ENCODE results near the gene THSD7A.
A peak's percentile ranks its signal among the peaks of the same experiment; 100 is the strongest.

The THSD7A gene

GRCh38 chr7:11505471-11505985 is 326.5 kb downstream of the THSD7A start:
- Histone ChIP-seq H3K36me3 (ENCODE audit: insufficient read depth, low read length) (no peaks in the 10 kb centered on the region), H3K9me3 (ENCODE audit: low read depth, low read length) (0 out of 2 replicates have a peak, but pooled peaks cover 4% of the 10 kb centered on the region), H3K4me3 (no peak overlapping the region), H3K27ac (no peak overlapping the region), H3K9ac (ENCODE audit: insufficient read length) (no peak overlapping the region)
- TF ChIP-seq POLR2AphosphoS5 (IDR thresholded peaks at IDR 0.05; ENCODE audit: borderline replicate concordance, low read depth, low read length) (no peak), EZH2 (IDR thresholded peaks at IDR 0.05) (no peak), FOXP2 (optimal IDR thresholded peaks at IDR 0.05; ENCODE audit: control extremely low read depth, extremely low read length, insufficient read depth) (no peak)
- DNase-seq (ENCODE audit: low read depth, low spot score) = no peak

- TF ChIP-seq POLR2AphosphoS5 (IDR thresholded peaks at IDR 0.05; ENCODE audit: borderline replicate concordance, low read depth, low read length) (no peak), EZH2 (IDR thresholded peaks at IDR 0.05) (no peak)
- no peak for DNase-seq (ENCODE audit: low read depth, low spot score)
- Histone ChIP-seq H3K4me3 (no peak overlapping the region), H3K9me3 (ENCODE audit: low read depth, low read length) (no peaks in the 10 kb centered on the region), H3K27ac (no peak overlapping the region), H3K9ac (ENCODE audit: insufficient read length) (no peak overlapping the region), H3K36me3 (ENCODE audit: insufficient read depth, low read length) (no peaks in the 10 kb centered on the region)
Observed at GRCh38 chr7:11492307-11492706, 339.7 kb downstream of the THSD7A start.

DNA sequence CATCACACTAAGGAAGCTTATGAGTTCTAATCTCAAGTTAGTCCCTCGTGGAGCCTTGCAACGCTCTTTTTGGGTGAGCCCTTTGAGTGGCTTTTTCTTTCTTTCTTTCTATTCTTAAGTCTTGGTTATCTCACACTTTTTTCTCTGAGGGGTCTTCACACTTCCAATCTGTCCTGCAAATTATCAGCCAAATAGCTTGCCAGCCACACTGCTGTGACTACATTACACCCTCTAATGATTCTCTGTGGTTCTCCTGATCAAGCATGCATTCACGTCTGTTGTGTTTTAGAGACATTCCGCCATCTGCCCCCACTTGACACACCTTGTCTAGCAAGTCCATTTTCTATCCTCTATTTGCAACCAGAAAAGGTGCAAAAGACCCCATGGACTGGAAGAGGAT is 340.2 kb downstream of the THSD7A start:
- TF ChIP-seq EZH2 (IDR thresholded peaks at IDR 0.05) (no peak), FOXP2 (optimal IDR thresholded peaks at IDR 0.05; ENCODE audit: control extremely low read depth, extremely low read length, insufficient read depth) (no peak), POLR2AphosphoS5 (IDR thresholded peaks at IDR 0.05; ENCODE audit: borderline replicate concordance, low read depth, low read length) (no peak)
- H3K27ac ChIP-seq = no peak overlapping the region
- DNase-seq (ENCODE audit: low read depth, low spot score) = no peak

DNA sequence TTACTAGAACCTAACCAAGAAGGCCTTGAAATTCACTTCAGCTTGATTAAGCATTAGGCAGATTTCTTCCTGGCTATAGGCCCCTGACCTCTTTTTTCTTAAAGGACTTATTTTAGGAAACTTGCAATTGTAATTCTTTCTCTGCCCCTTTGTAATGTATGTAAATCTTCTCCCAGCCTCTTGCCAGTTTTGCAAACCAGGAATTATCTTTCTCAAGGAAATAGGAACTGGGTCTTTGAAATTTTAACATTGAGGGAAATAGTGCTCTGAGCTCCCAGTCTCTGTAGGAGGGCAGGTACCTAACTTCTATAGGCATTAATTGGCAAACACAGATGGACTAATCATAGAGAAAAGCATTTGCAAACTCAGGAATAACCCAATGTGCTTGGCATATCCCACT is 342.7 kb downstream of the THSD7A start:
- no peak for DNase-seq (ENCODE audit: low read depth, low spot score)
- Histone ChIP-seq H3K9ac (ENCODE audit: insufficient read length) (no peak overlapping the region), H3K9me3 (ENCODE audit: low read depth, low read length) (no peaks in the 10 kb centered on the region), H3K36me3 (ENCODE audit: insufficient read depth, low read length) (no peaks in the 10 kb centered on the region), H3K27ac (no peak overlapping the region), H3K4me3 (no peak overlapping the region)
- no peak for TF ChIP-seq POLR2AphosphoS5 (IDR thresholded peaks at IDR 0.05; ENCODE audit: borderline replicate concordance, low read depth, low read length)
- no peak for TF ChIP-seq EZH2 (IDR thresholded peaks at IDR 0.05)
- TF ChIP-seq FOXP2 (optimal IDR thresholded peaks at IDR 0.05; ENCODE audit: control extremely low read depth, extremely low read length, insufficient read depth) = no peak

More for the DNA sequence above, 340.2 kb downstream of the THSD7A start:
- no peaks in the 10 kb centered on the region for H3K36me3 ChIP-seq (ENCODE audit: insufficient read depth, low read length)
- no peaks in the 10 kb centered on the region for H3K9me3 ChIP-seq (ENCODE audit: low read depth, low read length)
- no peak overlapping the region for H3K9ac ChIP-seq (ENCODE audit: insufficient read length)
- H3K4me3 ChIP-seq = no peak overlapping the region

- no peaks in the 10 kb centered on the region for H3K36me3 ChIP-seq (ENCODE audit: insufficient read depth, low read length)
- no peak overlapping the region for H3K4me3 ChIP-seq
- no peaks in the 10 kb centered on the region for H3K9me3 ChIP-seq (ENCODE audit: low read depth, low read length)
- DNase-seq (ENCODE audit: low read depth, low spot score) = no peak
- H3K9ac ChIP-seq (ENCODE audit: insufficient read length) = no peak overlapping the region
- H3K27ac ChIP-seq = no peak overlapping the region
- TF ChIP-seq FOXP2 (optimal IDR thresholded peaks at IDR 0.05; ENCODE audit: control extremely low read depth, extremely low read length, insufficient read depth) (no peak), POLR2AphosphoS5 (IDR thresholded peaks at IDR 0.05; ENCODE audit: borderline replicate concordance, low read depth, low read length) (no peak), EZH2 (IDR thresholded peaks at IDR 0.05) (no peak)
Observed at GRCh38 chr7:11486271-11486670, 345.7 kb downstream of the THSD7A start.

DNA sequence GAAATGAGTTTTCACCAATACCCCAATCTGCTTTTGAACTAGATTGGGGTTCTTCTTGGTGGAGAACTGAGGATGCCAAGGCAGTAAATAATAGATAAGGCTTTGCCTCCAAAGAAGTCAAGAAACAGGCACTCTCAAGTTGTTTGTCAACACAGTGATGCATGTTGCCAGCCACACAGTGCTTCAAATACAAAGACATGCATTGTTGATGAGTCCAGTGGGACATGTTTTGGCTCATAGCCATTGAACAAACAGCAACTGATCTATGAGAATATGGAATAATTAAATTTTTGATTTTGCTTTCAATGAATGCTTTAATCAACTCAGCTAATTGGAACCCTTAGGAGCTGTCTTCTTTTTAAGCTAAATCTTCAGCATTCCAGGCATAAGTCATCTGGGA is 346.4 kb downstream of the THSD7A start:
- TF ChIP-seq FOXP2 (optimal IDR thresholded peaks at IDR 0.05; ENCODE audit: control extremely low read depth, extremely low read length, insufficient read depth) = no peak
- TF ChIP-seq EZH2 (IDR thresholded peaks at IDR 0.05) = no peak
- no peak for TF ChIP-seq POLR2AphosphoS5 (IDR thresholded peaks at IDR 0.05; ENCODE audit: borderline replicate concordance, low read depth, low read length)

GRCh38 chr7:11480143-11480542 is 351.9 kb downstream of the THSD7A start:
- H3K27ac ChIP-seq = no peak overlapping the region
- no peaks in the 10 kb centered on the region for H3K9me3 ChIP-seq (ENCODE audit: low read depth, low read length)
- no peak for TF ChIP-seq EZH2 (IDR thresholded peaks at IDR 0.05)
- TF ChIP-seq POLR2AphosphoS5 (IDR thresholded peaks at IDR 0.05; ENCODE audit: borderline replicate concordance, low read depth, low read length) = peak; percentile 37; the same call in 1 of the 2 replicates

More for the DNA sequence above, 346.4 kb downstream of the THSD7A start:
- no peak overlapping the region for H3K4me3 ChIP-seq
- no peaks in the 10 kb centered on the region for H3K9me3 ChIP-seq (ENCODE audit: low read depth, low read length)
- H3K36me3 ChIP-seq (ENCODE audit: insufficient read depth, low read length) = no peaks in the 10 kb centered on the region
- H3K9ac ChIP-seq (ENCODE audit: insufficient read length) = no peak overlapping the region
- DNase-seq (ENCODE audit: low read depth, low spot score) = no peak
- no peak overlapping the region for H3K27ac ChIP-seq

GRCh38 chr7:11478882-11479281 is 353.1 kb downstream of the THSD7A start:
- no peak for TF ChIP-seq EZH2 (IDR thresholded peaks at IDR 0.05)
- no peak for TF ChIP-seq FOXP2 (optimal IDR thresholded peaks at IDR 0.05; ENCODE audit: control extremely low read depth, extremely low read length, insufficient read depth)
- TF ChIP-seq POLR2AphosphoS5 (IDR thresholded peaks at IDR 0.05; ENCODE audit: borderline replicate concordance, low read depth, low read length) = no peak
- DNase-seq (ENCODE audit: low read depth, low spot score) = no peak
- no peak overlapping the region for H3K4me3 ChIP-seq

More at GRCh38 chr7:11480143-11480542, 351.9 kb downstream of the THSD7A start:
- Histone ChIP-seq H3K36me3 (ENCODE audit: insufficient read depth, low read length) (no peaks in the 10 kb centered on the region), H3K4me3 (no peak overlapping the region), H3K9ac (ENCODE audit: insufficient read length) (no peak overlapping the region)
- DNase-seq (ENCODE audit: low read depth, low spot score) = peak; percentile 48

DNA sequence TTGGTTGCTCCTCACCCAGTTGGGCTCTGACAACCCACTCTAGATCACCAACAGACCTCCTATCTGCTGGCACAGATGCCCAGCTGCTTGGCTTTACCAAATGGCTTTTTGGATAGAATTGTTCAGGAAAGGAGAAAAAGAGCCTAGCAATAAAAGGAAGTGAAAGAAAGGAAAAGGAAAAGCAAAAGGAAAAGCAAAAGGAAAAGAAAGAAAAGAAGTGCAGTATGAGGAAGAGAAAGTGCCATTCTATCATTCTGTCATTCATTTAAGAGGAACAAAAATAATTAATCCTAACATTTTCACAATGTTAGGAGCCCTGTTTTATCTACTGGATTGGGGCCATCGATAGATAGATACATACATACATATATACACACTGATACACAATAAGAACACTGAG is 353.6 kb downstream of the THSD7A start:
- TF ChIP-seq FOXP2 (optimal IDR thresholded peaks at IDR 0.05; ENCODE audit: control extremely low read depth, extremely low read length, insufficient read depth) (no peak), POLR2AphosphoS5 (IDR thresholded peaks at IDR 0.05; ENCODE audit: borderline replicate concordance, low read depth, low read length) (no peak), EZH2 (IDR thresholded peaks at IDR 0.05) (no peak)
- no peak overlapping the region for H3K9ac ChIP-seq (ENCODE audit: insufficient read length)
- H3K9me3 ChIP-seq (ENCODE audit: low read depth, low read length) = no peaks in the 10 kb centered on the region
- H3K27ac ChIP-seq = no peak overlapping the region
- H3K36me3 ChIP-seq (ENCODE audit: insufficient read depth, low read length) = no peaks in the 10 kb centered on the region
- DNase-seq (ENCODE audit: low read depth, low spot score) = no peak
- no peak overlapping the region for H3K4me3 ChIP-seq

More at GRCh38 chr7:11478882-11479281, 353.1 kb downstream of the THSD7A start:
- Histone ChIP-seq H3K36me3 (ENCODE audit: insufficient read depth, low read length) (no peaks in the 10 kb centered on the region), H3K27ac (no peak overlapping the region), H3K9me3 (ENCODE audit: low read depth, low read length) (no peaks in the 10 kb centered on the region), H3K9ac (ENCODE audit: insufficient read length) (no peak overlapping the region)

All from SK-N-MC (cell line).